ENCODE measurements around the gene VGLL3.

The VGLL3 gene

GRCh38 chr3:86996261-86996955, 5.5 kb upstream of the VGLL3 start:
- no peak for DNase-seq (ENCODE audit: low read depth)
- TF ChIP-seq CTCF (conservative IDR thresholded peaks at IDR 0.05; ENCODE audit: low read length), result no peak
- H3K4me3 ChIP-seq (ENCODE audit: low read length), result no peak overlapping the region

GRCh38 chr3:86995537-86995936, 4.6 kb upstream of the VGLL3 start:
- DNase-seq (ENCODE audit: low read depth), result peak; percentile 94
- TF ChIP-seq CTCF (conservative IDR thresholded peaks at IDR 0.05; ENCODE audit: low read length), result no peak
- H3K4me3 ChIP-seq (ENCODE audit: low read length), result no peak overlapping the region

- peak overlapping the region; percentile 15 for H3K4me3 ChIP-seq (ENCODE audit: low read length)
- no peak for TF ChIP-seq CTCF (conservative IDR thresholded peaks at IDR 0.05; ENCODE audit: low read length)
- DNase-seq (ENCODE audit: low read depth), result peak; percentile 64
Measured at GRCh38 chr3:86993704-86994103, 2.8 kb upstream of the VGLL3 start.

GRCh38 chr3:86991840-86992435, 989 bp upstream of the VGLL3 start:
- TF ChIP-seq CTCF (conservative IDR thresholded peaks at IDR 0.05; ENCODE audit: low read length), result no peak
- DNase-seq (ENCODE audit: low read depth), result no peak
- H3K4me3 ChIP-seq (ENCODE audit: low read length), result peak overlapping the region; percentile 93

- peak overlapping the region; percentile 93 for H3K4me3 ChIP-seq (ENCODE audit: low read length)
- no peak for TF ChIP-seq CTCF (conservative IDR thresholded peaks at IDR 0.05; ENCODE audit: low read length)
- DNase-seq (ENCODE audit: low read depth), result no peak
Measured at GRCh38 chr3:86991482-86991815, 500 bp upstream of the VGLL3 start.

GRCh38 chr3:86990012-86990733, 776 bp downstream of the VGLL3 start:
- no peak for TF ChIP-seq CTCF (conservative IDR thresholded peaks at IDR 0.05; ENCODE audit: low read length)
- DNase-seq (ENCODE audit: low read depth), result no peak
- H3K4me3 ChIP-seq (ENCODE audit: low read length), result peak overlapping the region; percentile 93

GRCh38 chr3:86989611-86990010, 1.3 kb downstream of the VGLL3 start:
- DNase-seq (ENCODE audit: low read depth), result no peak
- peak overlapping the region; percentile 93 for H3K4me3 ChIP-seq (ENCODE audit: low read length)
- no peak for TF ChIP-seq CTCF (conservative IDR thresholded peaks at IDR 0.05; ENCODE audit: low read length)

Measured in AG10803 (cell line).